ENCODE data around the gene EPS8L3.

DNA sequence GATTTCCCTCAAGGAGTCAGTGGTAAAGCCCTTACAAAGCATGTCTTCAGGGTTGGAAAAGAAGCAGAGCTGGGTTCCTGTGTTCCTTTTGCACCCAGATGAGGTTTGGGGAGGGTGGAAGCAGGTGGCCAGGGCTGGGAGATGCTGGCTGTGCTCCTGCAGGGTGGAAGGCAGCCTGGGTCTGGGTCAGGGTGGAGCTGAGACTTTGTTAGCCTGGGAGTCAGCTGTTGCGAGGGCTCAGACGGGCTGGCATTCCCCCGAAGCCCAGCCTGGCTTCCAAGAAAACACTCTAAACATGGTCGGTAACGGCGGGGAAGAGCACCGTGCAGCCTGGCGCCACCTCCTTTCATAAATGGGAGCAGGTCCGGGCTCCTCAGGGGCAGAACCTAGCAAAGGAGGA is 43.7 kb upstream of the EPS8L3 start:
- TF ChIP-seq CEBPB (IDR thresholded peaks at IDR 0.05; ENCODE audit: low read depth) = no peak
- no peak for TF ChIP-seq SRF (IDR thresholded peaks at IDR 0.05; ENCODE audit: low read depth)
- TF ChIP-seq, protein P1, sequence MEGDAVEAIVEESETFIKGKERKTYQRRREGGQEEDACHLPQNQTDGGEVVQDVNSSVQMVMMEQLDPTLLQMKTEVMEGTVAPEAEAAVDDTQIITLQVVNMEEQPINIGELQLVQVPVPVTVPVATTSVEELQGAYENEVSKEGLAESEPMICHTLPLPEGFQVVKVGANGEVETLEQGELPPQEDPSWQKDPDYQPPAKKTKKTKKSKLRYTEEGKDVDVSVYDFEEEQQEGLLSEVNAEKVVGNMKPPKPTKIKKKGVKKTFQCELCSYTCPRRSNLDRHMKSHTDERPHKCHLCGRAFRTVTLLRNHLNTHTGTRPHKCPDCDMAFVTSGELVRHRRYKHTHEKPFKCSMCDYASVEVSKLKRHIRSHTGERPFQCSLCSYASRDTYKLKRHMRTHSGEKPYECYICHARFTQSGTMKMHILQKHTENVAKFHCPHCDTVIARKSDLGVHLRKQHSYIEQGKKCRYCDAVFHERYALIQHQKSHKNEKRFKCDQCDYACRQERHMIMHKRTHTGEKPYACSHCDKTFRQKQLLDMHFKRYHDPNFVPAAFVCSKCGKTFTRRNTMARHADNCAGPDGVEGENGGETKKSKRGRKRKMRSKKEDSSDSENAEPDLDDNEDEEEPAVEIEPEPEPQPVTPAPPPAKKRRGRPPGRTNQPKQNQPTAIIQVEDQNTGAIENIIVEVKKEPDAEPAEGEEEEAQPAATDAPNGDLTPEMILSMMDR (IDR thresholded peaks at IDR 0.05 in 2 of 3, conservative IDR thresholded peaks at IDR 0.05 in 1 of 3; ENCODE audit: borderline replicate concordance in 1 of 3, insufficient read depth in 1 of 3, low read depth in 2 of 3, low read length in 2 of 3) = no peak
- no peak for TF ChIP-seq YY1 (IDR thresholded peaks at IDR 0.05; ENCODE audit: extremely low read depth, insufficient replicate concordance, low read depth, low read length)
- TF ChIP-seq POLR2AphosphoS5 (IDR thresholded peaks at IDR 0.05; ENCODE audit: low read depth, low read length) = no peak
- no peak for TF ChIP-seq EZH2 (IDR thresholded peaks at IDR 0.05)
- TF ChIP-seq, protein P2, sequence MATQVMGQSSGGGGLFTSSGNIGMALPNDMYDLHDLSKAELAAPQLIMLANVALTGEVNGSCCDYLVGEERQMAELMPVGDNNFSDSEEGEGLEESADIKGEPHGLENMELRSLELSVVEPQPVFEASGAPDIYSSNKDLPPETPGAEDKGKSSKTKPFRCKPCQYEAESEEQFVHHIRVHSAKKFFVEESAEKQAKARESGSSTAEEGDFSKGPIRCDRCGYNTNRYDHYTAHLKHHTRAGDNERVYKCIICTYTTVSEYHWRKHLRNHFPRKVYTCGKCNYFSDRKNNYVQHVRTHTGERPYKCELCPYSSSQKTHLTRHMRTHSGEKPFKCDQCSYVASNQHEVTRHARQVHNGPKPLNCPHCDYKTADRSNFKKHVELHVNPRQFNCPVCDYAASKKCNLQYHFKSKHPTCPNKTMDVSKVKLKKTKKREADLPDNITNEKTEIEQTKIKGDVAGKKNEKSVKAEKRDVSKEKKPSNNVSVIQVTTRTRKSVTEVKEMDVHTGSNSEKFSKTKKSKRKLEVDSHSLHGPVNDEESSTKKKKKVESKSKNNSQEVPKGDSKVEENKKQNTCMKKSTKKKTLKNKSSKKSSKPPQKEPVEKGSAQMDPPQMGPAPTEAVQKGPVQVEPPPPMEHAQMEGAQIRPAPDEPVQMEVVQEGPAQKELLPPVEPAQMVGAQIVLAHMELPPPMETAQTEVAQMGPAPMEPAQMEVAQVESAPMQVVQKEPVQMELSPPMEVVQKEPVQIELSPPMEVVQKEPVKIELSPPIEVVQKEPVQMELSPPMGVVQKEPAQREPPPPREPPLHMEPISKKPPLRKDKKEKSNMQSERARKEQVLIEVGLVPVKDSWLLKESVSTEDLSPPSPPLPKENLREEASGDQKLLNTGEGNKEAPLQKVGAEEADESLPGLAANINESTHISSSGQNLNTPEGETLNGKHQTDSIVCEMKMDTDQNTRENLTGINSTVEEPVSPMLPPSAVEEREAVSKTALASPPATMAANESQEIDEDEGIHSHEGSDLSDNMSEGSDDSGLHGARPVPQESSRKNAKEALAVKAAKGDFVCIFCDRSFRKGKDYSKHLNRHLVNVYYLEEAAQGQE (IDR thresholded peaks at IDR 0.05; ENCODE audit: low read depth) = no peak
- no peak for TF ChIP-seq POLR2A (IDR thresholded peaks at IDR 0.05; ENCODE audit: borderline replicate concordance, extremely low read depth, insufficient read depth, insufficient read length)
- no peak for TF ChIP-seq EZH2phosphoT487 (IDR thresholded peaks at IDR 0.05; ENCODE audit: borderline replicate concordance)

Data from HCT116 (cell line).